Calu3 (cell line): ENCODE results near the gene SCGB1D1. TPM values are rescaled to one million over a fixed set of nuclear protein-coding genes. Genes with fewer than 3 reads are reported as not detected.
A peak's percentile ranks its signal among the peaks of the same experiment; 100 is the strongest.
"Not testable (repeated sequence)": the region's sequence is repeated elsewhere in the genome, so short reads cannot be mapped to it uniquely, and the experiment has no call there.

Experiments used
- BruUV-seq: library from RNA; stranded (reverse); fragments of 400-500 nt; replicated peaks from 2 replicates; lab custom pipeline; 2021; lab: Mats Ljungman, UMichigan
- CTCF ChIA-PET: fragments of 300-600 bp; sonication (Branson Sonifier 250); formaldehyde crosslinking; loops from one replicate; lab custom pipeline; 2022; ENCODE audit warnings: antibody characterized with exemption; lab: Charles Lee
- DNase-seq: peaks from one replicate; pipeline ENCODE4 v3.0.0; 2022
- H3K27ac Mint-ChIP-seq: one replicate; pipeline ENCODE4 v1.8.0; 2022; ENCODE audit warnings: mixed read lengths; ENCODE audit not compliant: unreplicated experiment
- H3K27me3 Mint-ChIP-seq: one replicate; pipeline ENCODE4 v1.8.0; 2022; ENCODE audit warnings: mixed read lengths; ENCODE audit not compliant: unreplicated experiment
- H3K36me3 Mint-ChIP-seq: one replicate; pipeline ENCODE4 v1.8.0; 2022; ENCODE audit warnings: mild to moderate bottlenecking, moderate library complexity, mixed read lengths; ENCODE audit not compliant: insufficient read depth, unreplicated experiment
- H3K4me1 Mint-ChIP-seq: one replicate; pipeline ENCODE4 v1.8.0; 2022; ENCODE audit warnings: mild to moderate bottlenecking, low read depth, mixed read lengths; ENCODE audit not compliant: unreplicated experiment
- H3K4me3 Mint-ChIP-seq: one replicate; pipeline ENCODE4 v1.8.0; 2022; ENCODE audit warnings: mild to moderate bottlenecking, low read depth, moderate library complexity, mixed read lengths; ENCODE audit not compliant: unreplicated experiment
- H3K9me3 Mint-ChIP-seq: one replicate; pipeline ENCODE4 v1.8.0; 2022; ENCODE audit warnings: low read depth, mixed read lengths; ENCODE audit not compliant: unreplicated experiment
- intact Hi-C: fragments of 100-400 bp; cut with micrococcal nuclease; formaldehyde crosslinking; loops from one replicate; pipeline ENCODE4 v1.10.0; 2022; ENCODE audit not compliant: unreplicated experiment
- total RNA-seq: library from RNA; stranded (reverse); gene quantifications from 2 replicates; pipeline ENCODE4 v1.2.3, GENCODE V29; 2022
- TF ChIP-seq, protein P1 (sequence below): fragments of 200-600 bp; IDR thresholded peaks from one replicate; pipeline ENCODE4 v1.8.0; 2022; ENCODE audit warnings: antibody characterized with exemption; ENCODE audit not compliant: unreplicated experiment

Gene SCGB1D1
- total RNA-seq, 1 experiment from 2014 or later, result not detected

DNA sequence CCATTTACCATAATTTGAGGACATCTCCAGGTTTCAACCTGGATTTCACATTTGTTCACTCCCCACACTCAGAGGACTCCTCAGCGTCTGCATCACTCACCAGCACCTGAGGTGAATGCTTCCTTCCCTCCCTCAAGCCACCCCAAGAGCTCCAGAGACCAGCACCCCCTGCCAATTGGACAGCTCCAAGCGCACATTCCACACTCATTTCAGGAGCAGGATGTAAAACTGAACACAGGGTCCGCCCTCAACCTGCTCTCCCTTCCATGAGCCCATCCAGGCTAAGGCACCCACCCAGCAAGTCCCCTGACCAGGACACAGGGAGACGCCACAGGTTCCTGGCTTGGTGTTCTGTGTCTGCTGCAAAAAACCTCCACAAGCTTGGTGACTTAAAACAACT lies 3.9 kb downstream of the SCGB1D1 start:
- Mint-ChIP-seq H3K36me3 (no peaks in the 10 kb centered on the region), H3K27me3 (peaks cover 95% of the 10 kb centered on the region), H3K4me3 (no peak overlapping the region), H3K4me1 (no peaks in the 10 kb centered on the region), H3K9me3 (no peaks in the 10 kb centered on the region), H3K27ac (no peak overlapping the region)
- TF ChIP-seq, protein P1, sequence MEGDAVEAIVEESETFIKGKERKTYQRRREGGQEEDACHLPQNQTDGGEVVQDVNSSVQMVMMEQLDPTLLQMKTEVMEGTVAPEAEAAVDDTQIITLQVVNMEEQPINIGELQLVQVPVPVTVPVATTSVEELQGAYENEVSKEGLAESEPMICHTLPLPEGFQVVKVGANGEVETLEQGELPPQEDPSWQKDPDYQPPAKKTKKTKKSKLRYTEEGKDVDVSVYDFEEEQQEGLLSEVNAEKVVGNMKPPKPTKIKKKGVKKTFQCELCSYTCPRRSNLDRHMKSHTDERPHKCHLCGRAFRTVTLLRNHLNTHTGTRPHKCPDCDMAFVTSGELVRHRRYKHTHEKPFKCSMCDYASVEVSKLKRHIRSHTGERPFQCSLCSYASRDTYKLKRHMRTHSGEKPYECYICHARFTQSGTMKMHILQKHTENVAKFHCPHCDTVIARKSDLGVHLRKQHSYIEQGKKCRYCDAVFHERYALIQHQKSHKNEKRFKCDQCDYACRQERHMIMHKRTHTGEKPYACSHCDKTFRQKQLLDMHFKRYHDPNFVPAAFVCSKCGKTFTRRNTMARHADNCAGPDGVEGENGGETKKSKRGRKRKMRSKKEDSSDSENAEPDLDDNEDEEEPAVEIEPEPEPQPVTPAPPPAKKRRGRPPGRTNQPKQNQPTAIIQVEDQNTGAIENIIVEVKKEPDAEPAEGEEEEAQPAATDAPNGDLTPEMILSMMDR, result no peak
- peak; percentile 10 for DNase-seq
- BruUV-seq, result no TSS peak
- CTCF ChIA-PET, result no interaction called here
- intact Hi-C loops, result no loop called here

- H3K27me3 Mint-ChIP-seq, result peaks cover 95% of the 10 kb centered on the region
- DNase-seq, CTCF ChIA-PET, H3K4me3 Mint-ChIP-seq, H3K9me3 Mint-ChIP-seq, H3K36me3 Mint-ChIP-seq, H3K27ac Mint-ChIP-seq, BruUV-seq, H3K4me1 Mint-ChIP-seq, intact Hi-C loops: not testable (repeated sequence)
Measured at GRCh38 chr11:62195010-62195409, 5.0 kb downstream of the SCGB1D1 start.

DNA sequence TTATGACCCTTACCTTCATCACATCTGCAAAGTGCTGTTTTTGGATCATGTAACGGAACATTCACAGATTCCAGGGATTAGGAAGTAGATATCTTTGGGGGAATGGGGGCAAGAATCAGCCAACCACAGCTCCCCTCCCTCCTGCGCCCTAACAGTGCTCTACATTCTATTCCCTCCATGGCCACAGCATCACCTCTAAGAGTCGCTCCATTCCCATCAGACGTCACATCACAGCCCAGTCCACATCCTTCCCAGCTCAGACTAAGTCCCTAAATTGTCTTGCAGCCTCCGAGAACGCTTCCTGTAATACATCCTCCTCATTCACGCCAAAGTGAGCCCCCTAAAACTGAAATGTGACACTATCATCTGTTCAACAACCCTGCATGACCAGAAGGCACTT lies 5.9 kb downstream of the SCGB1D1 start:
- no peaks in the 10 kb centered on the region for H3K36me3 Mint-ChIP-seq
- no peak for DNase-seq
- intact Hi-C loops, result no loop called here
- no TSS peak for BruUV-seq
- CTCF ChIA-PET, result no interaction called here
- H3K4me3 Mint-ChIP-seq, result no peak overlapping the region
- H3K27ac Mint-ChIP-seq, result no peak overlapping the region
- H3K27me3 Mint-ChIP-seq, result peaks cover 95% of the 10 kb centered on the region
- TF ChIP-seq, protein P1, result no peak
- no peaks in the 10 kb centered on the region for H3K9me3 Mint-ChIP-seq
- no peaks in the 10 kb centered on the region for H3K4me1 Mint-ChIP-seq

DNA sequence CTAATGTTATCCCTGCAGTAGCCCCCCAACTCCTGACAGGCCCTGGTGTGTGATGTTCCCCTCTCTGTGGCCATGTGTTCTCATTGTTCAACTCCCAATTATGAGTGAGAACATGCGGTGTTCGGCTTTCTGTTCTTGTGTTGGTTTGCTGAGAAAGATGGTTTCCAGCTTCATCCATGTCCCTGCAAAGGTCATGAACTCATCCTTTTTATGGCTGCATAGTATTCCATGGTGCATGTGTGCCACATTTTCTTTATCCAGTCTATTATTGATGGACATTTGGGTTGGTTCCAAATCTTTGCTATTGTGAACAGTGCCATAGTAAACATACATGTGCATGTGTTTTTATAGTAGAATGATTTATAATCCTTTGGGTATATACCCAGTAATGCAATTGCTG lies 7.4 kb downstream of the SCGB1D1 start:
- CTCF ChIA-PET, H3K36me3 Mint-ChIP-seq, H3K27ac Mint-ChIP-seq, H3K4me3 Mint-ChIP-seq, intact Hi-C loops, BruUV-seq, H3K9me3 Mint-ChIP-seq, H3K4me1 Mint-ChIP-seq, DNase-seq: not testable (repeated sequence)
- H3K27me3 Mint-ChIP-seq, result peaks cover 95% of the 10 kb centered on the region

GRCh38 chr11:62201376-62201775 lies 11.4 kb downstream of the SCGB1D1 start:
- peak; percentile 66 for DNase-seq
- no peak overlapping the region for H3K27ac Mint-ChIP-seq
- TF ChIP-seq, protein P1, result no peak
- H3K9me3 Mint-ChIP-seq, result no peaks in the 10 kb centered on the region
- H3K4me1 Mint-ChIP-seq, result no peaks in the 10 kb centered on the region
- CTCF ChIA-PET, result no interaction called here
- no TSS peak for BruUV-seq
- H3K4me3 Mint-ChIP-seq, result no peak overlapping the region
- intact Hi-C loops, result no loop called here
- no peaks in the 10 kb centered on the region for H3K36me3 Mint-ChIP-seq
- H3K27me3 Mint-ChIP-seq, result peaks cover 86% of the 10 kb centered on the region
